A549 (cell line): ENCODE measurements around the gene EDN1. TPM values are rescaled to one million over a fixed set of nuclear protein-coding genes. Genes with fewer than 3 reads are reported as not detected.
A peak's percentile ranks its signal among the peaks of the same experiment; 100 is the strongest.

Experiments
- ATAC-seq, 2 experiments: fragments of 200-7000 bp in 1 of 2; fragments of >200 bp in 1 of 2; cut with Nextera tagmentation in 1 of 2; cut with Tn5 transposase in 1 of 2; 3 replicates each; pipeline versions ENCODE4 v1.8.0 to v1.9.1; 2018 to 2020; ENCODE audit warnings: mild to moderate bottlenecking in 1 of 2, moderate library complexity in 1 of 2
- CTCF ChIA-PET: fragments of 300-600 bp; sonication (Branson Sonifier 250); formaldehyde crosslinking; extraction: SDS; loops from one replicate; lab custom pipeline; 2021; ENCODE audit warnings: antibody characterized with exemption, inconsistent platforms; lab: Yijun Ruan, JAX
- POLR2A ChIA-PET: fragments of 350-600 bp; formaldehyde crosslinking; extraction: SDS; loops from one replicate; lab custom pipeline; 2021; ENCODE audit warnings: antibody characterized with exemption, inconsistent platforms; lab: Yijun Ruan, JAX
- DNase-seq, 2 experiments: peaks; one replicate each; pipeline versions ENCODE4 v3.0.0 to v3.0.0-alpha.2; 2011 to 2016; ENCODE audit warnings: low read depth in 1 of 2, low spot score in 1 of 2
- FAIRE-seq: peaks from 2 replicates; lab custom pipeline; 2011; peaks lifted over from hg19 to GRCh38; lab: Jason Lieb, UNC
- H3K27ac ChIP-seq, 2 experiments: fragments of >200 bp; sonication (Bioruptor Twin); formaldehyde crosslinking; 3 replicates each; pipeline ENCODE4 v1.5.1; 2016 to 2017
- H3K4me1 ChIP-seq: fragments of >200 bp; sonication (Bioruptor Twin); formaldehyde crosslinking; 3 replicates; pipeline ENCODE4 v1.6.1; 2016
- H3K4me2 ChIP-seq: fragments of >200 bp; sonication (Bioruptor Twin); formaldehyde crosslinking; 3 replicates; pipeline ENCODE4 v1.6.1; 2016
- H3K4me3 ChIP-seq: fragments of >200 bp; sonication (Bioruptor Twin); formaldehyde crosslinking; 3 replicates; pipeline ENCODE4 v1.5.1; 2016
- H3K9me3 ChIP-seq: fragments of >200 bp; sonication (Bioruptor Twin); formaldehyde crosslinking; 3 replicates; pipeline ENCODE4 v1.6.1; 2016
- BHLHE40 ChIP-seq: IDR thresholded peaks from 2 replicates; pipeline ENCODE4 v1.6.1; 2012; ENCODE audit warnings: low read depth, low read length, inconsistent platforms
- CBX2 ChIP-seq: fragments of 200-600 bp; sonication (generic); IDR thresholded peaks from 2 replicates; pipeline ENCODE4 v1.6.1; 2016; ENCODE audit warnings: low read depth, mild to moderate bottlenecking, borderline replicate concordance
- CEBPB ChIP-seq, 2 experiments: fragments of >200 bp in 1 of 2; sonication (Bioruptor Twin) in 1 of 2; formaldehyde crosslinking in 1 of 2; IDR thresholded peaks; 2 replicates each; pipeline ENCODE4 v1.6.1; 2012 to 2016
- CHD2 ChIP-seq: fragments of 150-350 bp; IDR thresholded peaks from 2 replicates; pipeline ENCODE4 v1.6.1; 2014; ENCODE audit warnings: low read length; ENCODE audit not compliant: partially characterized antibody
- EP300 ChIP-seq, 2 experiments: fragments of >200 bp; sonication (Bioruptor Twin); formaldehyde crosslinking; IDR thresholded peaks; 2 replicates in 1 of 2; 3 replicates in 1 of 2; pipeline ENCODE4 v1.6.1; 2016 to 2017
- ESRRA ChIP-seq: fragments of 150-350 bp; IDR thresholded peaks from 2 replicates; pipeline ENCODE4 v1.6.1; 2014; ENCODE audit warnings: mild to moderate bottlenecking, low read length, borderline replicate concordance
- FOSL2 ChIP-seq, 2 experiments: fragments of 450-650 bp in 1 of 2; fragments of >200 bp in 1 of 2; sonication (Bioruptor Twin) in 1 of 2; formaldehyde crosslinking; IDR thresholded peaks; 2 replicates each; pipeline versions ENCODE4 v1.5.0 to v1.6.1; 2016 to 2020; ENCODE audit warnings: mild to moderate bottlenecking in 1 of 2, moderate library complexity in 1 of 2
- FOXS1 ChIP-seq: fragments of 250-450 bp; sonication (Bioruptor Pico); IDR thresholded peaks from 2 replicates; pipeline ENCODE4 v1.5.0; 2020; ENCODE audit warnings: mild to moderate bottlenecking, moderate library complexity
- GATA3 ChIP-seq: IDR thresholded peaks from 2 replicates; pipeline ENCODE4 v1.6.1; 2012; ENCODE audit warnings: borderline replicate concordance
- HES2 ChIP-seq: fragments of >200 bp; sonication (Bioruptor Twin); formaldehyde crosslinking; IDR thresholded peaks from 2 replicates; pipeline ENCODE4 v1.6.1; 2016
- HMGXB4 ChIP-seq: fragments of 250-450 bp; sonication (Bioruptor Pico); IDR thresholded peaks from 2 replicates; pipeline ENCODE4 v1.5.0; 2021; ENCODE audit warnings: mild to moderate bottlenecking, moderate library complexity, borderline replicate concordance
- HOXA7 ChIP-seq: fragments of 250-450 bp; sonication (Bioruptor Pico); IDR thresholded peaks from 2 replicates; pipeline ENCODE4 v1.5.0; 2020; ENCODE audit warnings: mild to moderate bottlenecking, moderate library complexity
- HOXB13 ChIP-seq: fragments of 250-450 bp; sonication (Bioruptor Pico); IDR thresholded peaks from 2 replicates; pipeline ENCODE4 v1.5.0; 2020; ENCODE audit warnings: low read depth, mild to moderate bottlenecking, moderate library complexity
- JUN ChIP-seq, 2 experiments: fragments of >200 bp; sonication (Bioruptor Twin); formaldehyde crosslinking; IDR thresholded peaks; 2 replicates in 1 of 2; 3 replicates in 1 of 2; pipeline ENCODE4 v1.6.1; 2016 to 2017
- JUNB ChIP-seq: fragments of >200 bp; sonication (Bioruptor Twin); formaldehyde crosslinking; IDR thresholded peaks from 2 replicates; pipeline ENCODE4 v1.6.1; 2016
- MAFK ChIP-seq: fragments of 450-650 bp; IDR thresholded peaks from 2 replicates; pipeline ENCODE4 v1.6.1; 2014; ENCODE audit not compliant: partially characterized antibody
- MYC ChIP-seq: IDR thresholded peaks from 2 replicates; pipeline ENCODE4 v1.6.1; 2012; ENCODE audit warnings: mild to moderate bottlenecking, inconsistent platforms, low read length, improper control_type of control experiment, borderline replicate concordance
- RAD21 ChIP-seq, 2 experiments: fragments of >200 bp in 1 of 2; sonication (Bioruptor Twin) in 1 of 2; formaldehyde crosslinking in 1 of 2; IDR thresholded peaks in 1 of 2; conservative IDR thresholded peaks in 1 of 2; 2 replicates in 1 of 2; 3 replicates in 1 of 2; pipeline ENCODE4 v1.6.1; 2012 to 2018; ENCODE audit warnings: inconsistent platforms in 1 of 2
- REST ChIP-seq: fragments of 200-600 bp; sonication (generic); IDR thresholded peaks from 2 replicates; pipeline ENCODE4 v1.6.1; 2016; ENCODE audit warnings: antibody characterized with exemption, mild to moderate bottlenecking, moderate library complexity
- TP53 ChIP-seq: fragments of 250-450 bp; sonication (Bioruptor Pico); IDR thresholded peaks from 2 replicates; pipeline ENCODE4 v1.5.0; 2021; ENCODE audit warnings: mild to moderate bottlenecking, moderate library complexity
- USF2 ChIP-seq: fragments of 450-650 bp; IDR thresholded peaks from 2 replicates; pipeline ENCODE4 v1.6.1; 2014; ENCODE audit warnings: antibody characterized with exemption
- ZC3H11A ChIP-seq: fragments of 450-650 bp; IDR thresholded peaks from 2 replicates; pipeline ENCODE4 v1.6.1; 2014; ENCODE audit warnings: antibody characterized with exemption, mild to moderate bottlenecking
- ZSCAN20 ChIP-seq: fragments of 250-450 bp; sonication (Bioruptor Pico); IDR thresholded peaks from 2 replicates; pipeline ENCODE4 v1.8.0; 2022; ENCODE audit warnings: mild to moderate bottlenecking, moderate library complexity
- WGBS: methylation state at CpG from one replicate; pipeline ENCODE4 v1.1.6; 2017; ENCODE audit errors: missing lambda C conversion rate; 5-methylcytosine and 5-hydroxymethylcytosine counted together
- polyA plus RNA-seq, 4 experiments: library from polyadenylated mRNA; depleted of rRNA in 3 of 4; stranded (reverse); fragments of >200 nt; fragmentation: RNase III in 1 of 4; extraction: RNeasy Plus Mini Kit Qiagen cat#74134 plus additional on column Dnase treatment in 1 of 4; gene quantifications; 2 replicates in 3 of 4; 3 replicates in 1 of 4; pipeline ENCODE4 v1.2.3, GENCODE V29; 2011 to 2017
- TF ChIP-seq, protein P1 (sequence below): fragments of >200 bp; sonication (Bioruptor Twin); formaldehyde crosslinking; IDR thresholded peaks from 3 replicates; pipeline ENCODE4 v1.5.1; 2016
- TF ChIP-seq, protein P2 (sequence below): fragments of >200 bp; sonication (Bioruptor Twin); formaldehyde crosslinking; IDR thresholded peaks from 3 replicates; pipeline ENCODE4 v1.6.1; 2016
- TF ChIP-seq, protein P3 (sequence below): IDR thresholded peaks from 2 replicates; pipeline ENCODE4 v1.6.1; 2012; ENCODE audit warnings: low read depth, borderline replicate concordance
- TF ChIP-seq, protein P4 (sequence below): IDR thresholded peaks from 2 replicates; pipeline ENCODE4 v1.6.1; 2012

The EDN1 gene
- polyA plus RNA-seq, 2 of the 4 experiments (the other 2 are of a cell fraction) = 33.5 to 87.4 TPM

- peak overlapping the region; percentile 70 for H3K4me2 ChIP-seq
- ATAC-seq (peak; percentile 93 to 96), FAIRE-seq (peak; percentile 91), DNase-seq (peak; percentile 54 to 99)
- CTCF ChIA-PET = interaction anchor here (0.6 to 2.7 kb wide), 10 partner anchors 9 to 273 kb away, joined by 3 to 10 read pairs (median 4); partner anchors contain the start of gene EDN1
- no peaks in the 10 kb centered on the region for H3K9me3 ChIP-seq
- H3K4me1 ChIP-seq = peaks cover 86% of the 10 kb centered on the region
- peak overlapping the region; percentile 95 to 98 for H3K27ac ChIP-seq
- H3K4me3 ChIP-seq = no peak overlapping the region
- WGBS = 1% methylated on average over 8 of the region's 8 CpGs
- POLR2A ChIA-PET = interaction anchor here (0.6 to 2.1 kb wide), 10 partner anchors 8 to 311 kb away, joined by 3 to 13 read pairs (median 6); partner anchors contain the start of gene EDN1
- TF ChIP-seq ESRRA = no peak
- peak; percentile 26; the same call in 1 of the 2 replicates for TF ChIP-seq HOXA7
- peak; percentile 88 to 96 for TF ChIP-seq CEBPB (IDR thresholded peaks at IDR 0.05)
- no peak for TF ChIP-seq HOXB13 (CRISPR knock-in tag)
- no peak for TF ChIP-seq BHLHE40
- TF ChIP-seq, protein P1, sequence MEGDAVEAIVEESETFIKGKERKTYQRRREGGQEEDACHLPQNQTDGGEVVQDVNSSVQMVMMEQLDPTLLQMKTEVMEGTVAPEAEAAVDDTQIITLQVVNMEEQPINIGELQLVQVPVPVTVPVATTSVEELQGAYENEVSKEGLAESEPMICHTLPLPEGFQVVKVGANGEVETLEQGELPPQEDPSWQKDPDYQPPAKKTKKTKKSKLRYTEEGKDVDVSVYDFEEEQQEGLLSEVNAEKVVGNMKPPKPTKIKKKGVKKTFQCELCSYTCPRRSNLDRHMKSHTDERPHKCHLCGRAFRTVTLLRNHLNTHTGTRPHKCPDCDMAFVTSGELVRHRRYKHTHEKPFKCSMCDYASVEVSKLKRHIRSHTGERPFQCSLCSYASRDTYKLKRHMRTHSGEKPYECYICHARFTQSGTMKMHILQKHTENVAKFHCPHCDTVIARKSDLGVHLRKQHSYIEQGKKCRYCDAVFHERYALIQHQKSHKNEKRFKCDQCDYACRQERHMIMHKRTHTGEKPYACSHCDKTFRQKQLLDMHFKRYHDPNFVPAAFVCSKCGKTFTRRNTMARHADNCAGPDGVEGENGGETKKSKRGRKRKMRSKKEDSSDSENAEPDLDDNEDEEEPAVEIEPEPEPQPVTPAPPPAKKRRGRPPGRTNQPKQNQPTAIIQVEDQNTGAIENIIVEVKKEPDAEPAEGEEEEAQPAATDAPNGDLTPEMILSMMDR = no peak
- TF ChIP-seq CBX2 = no peak
- TF ChIP-seq, protein P2, sequence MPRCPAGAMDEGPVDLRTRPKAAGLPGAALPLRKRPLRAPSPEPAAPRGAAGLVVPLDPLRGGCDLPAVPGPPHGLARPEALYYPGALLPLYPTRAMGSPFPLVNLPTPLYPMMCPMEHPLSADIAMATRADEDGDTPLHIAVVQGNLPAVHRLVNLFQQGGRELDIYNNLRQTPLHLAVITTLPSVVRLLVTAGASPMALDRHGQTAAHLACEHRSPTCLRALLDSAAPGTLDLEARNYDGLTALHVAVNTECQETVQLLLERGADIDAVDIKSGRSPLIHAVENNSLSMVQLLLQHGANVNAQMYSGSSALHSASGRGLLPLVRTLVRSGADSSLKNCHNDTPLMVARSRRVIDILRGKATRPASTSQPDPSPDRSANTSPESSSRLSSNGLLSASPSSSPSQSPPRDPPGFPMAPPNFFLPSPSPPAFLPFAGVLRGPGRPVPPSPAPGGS = peak; percentile 62; the same call in 2 of the 3 replicates
- TF ChIP-seq ZC3H11A = no peak
- TF ChIP-seq, protein P3, sequence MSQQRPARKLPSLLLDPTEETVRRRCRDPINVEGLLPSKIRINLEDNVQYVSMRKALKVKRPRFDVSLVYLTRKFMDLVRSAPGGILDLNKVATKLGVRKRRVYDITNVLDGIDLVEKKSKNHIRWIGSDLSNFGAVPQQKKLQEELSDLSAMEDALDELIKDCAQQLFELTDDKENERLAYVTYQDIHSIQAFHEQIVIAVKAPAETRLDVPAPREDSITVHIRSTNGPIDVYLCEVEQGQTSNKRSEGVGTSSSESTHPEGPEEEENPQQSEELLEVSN = peak; percentile 40; the same call in 1 of the 2 replicates
- TF ChIP-seq HMGXB4 (CRISPR knock-in tag) = no peak
- TF ChIP-seq JUNB = peak; percentile 66; the same call in 1 of the 2 replicates
- TF ChIP-seq JUN (IDR thresholded peaks at IDR 0.05) = peak; percentile 80 to 84; a peak in 4 of 5 replicates
- no peak for TF ChIP-seq FOSL2 (IDR thresholded peaks at IDR 0.05)
- peak; percentile 72 for TF ChIP-seq FOSL2 (CRISPR knock-in tag; IDR thresholded peaks at IDR 0.05)
- TF ChIP-seq RAD21 (conservative IDR thresholded peaks at IDR 0.05 in 1 of 2, IDR thresholded peaks at IDR 0.05 in 1 of 2) = peak; percentile 24 to 31; a peak in 4 of 5 replicates
- no peak for TF ChIP-seq CHD2
- no peak for TF ChIP-seq REST
- TF ChIP-seq USF2 = no peak
- no peak for TF ChIP-seq FOXS1 (CRISPR knock-in tag)
- TF ChIP-seq MAFK = peak; percentile 71
- TF ChIP-seq ZSCAN20 = no peak
- TF ChIP-seq, protein P4, sequence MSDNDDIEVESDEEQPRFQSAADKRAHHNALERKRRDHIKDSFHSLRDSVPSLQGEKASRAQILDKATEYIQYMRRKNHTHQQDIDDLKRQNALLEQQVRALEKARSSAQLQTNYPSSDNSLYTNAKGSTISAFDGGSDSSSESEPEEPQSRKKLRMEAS = peak; percentile 74; the same call in 1 of the 2 replicates
- 0 out of 2 replicates have a peak, but pooled peaks have one; percentile 45 for TF ChIP-seq HES2
- TF ChIP-seq MYC = no peak
- TF ChIP-seq EP300 (IDR thresholded peaks at IDR 0.05) = peak; percentile 88 to 93; a peak in 4 of 5 replicates
- peak; percentile 85; the same call in 1 of the 2 replicates for TF ChIP-seq TP53 (CRISPR knock-in tag)
- peak; percentile 96 for TF ChIP-seq GATA3
Measured at GRCh38 chr6:12331951-12332749, 42.0 kb downstream of the EDN1 start.
